Glutamatergic neuron (in vitro differentiated cells): ENCODE measurements around the gene DCAF10. TPM values are rescaled to one million over a fixed set of nuclear protein-coding genes. Genes with fewer than 3 reads are reported as not detected.
"Not testable (repeated sequence)": the region's sequence is repeated elsewhere in the genome, so short reads cannot be mapped to it uniquely, and the experiment has no call there.

Source experiments
- DNase-seq: peaks from one replicate; pipeline ENCODE4 v3.0.0; 2022
- H3K27ac Mint-ChIP-seq: one replicate; pipeline ENCODE4 v1.8.0; 2020; ENCODE audit warnings: mild to moderate bottlenecking, mixed read lengths, inconsistent platforms; ENCODE audit not compliant: unreplicated experiment
- H3K27me3 Mint-ChIP-seq: one replicate; pipeline ENCODE4 v1.8.0; 2020; ENCODE audit warnings: mild to moderate bottlenecking, moderate library complexity, mixed read lengths, inconsistent platforms; ENCODE audit not compliant: unreplicated experiment
- H3K36me3 Mint-ChIP-seq: one replicate; pipeline ENCODE4 v1.8.0; 2020; ENCODE audit warnings: mild to moderate bottlenecking, mixed read lengths, inconsistent platforms; ENCODE audit not compliant: unreplicated experiment
- H3K4me1 Mint-ChIP-seq: one replicate; pipeline ENCODE4 v1.8.0; 2020; ENCODE audit warnings: mild to moderate bottlenecking, low read depth, mixed read lengths, inconsistent platforms; ENCODE audit not compliant: unreplicated experiment
- H3K4me3 Mint-ChIP-seq: one replicate; pipeline ENCODE4 v1.8.0; 2020; ENCODE audit warnings: mild to moderate bottlenecking, mixed read lengths, inconsistent platforms; ENCODE audit not compliant: unreplicated experiment
- H3K9me3 Mint-ChIP-seq: one replicate; pipeline ENCODE4 v1.8.0; 2020; ENCODE audit warnings: mild to moderate bottlenecking, moderate library complexity, mixed read lengths, inconsistent platforms; ENCODE audit not compliant: unreplicated experiment
- CTCF ChIP-seq: fragments of 200-600 bp; sonication (generic); IDR thresholded peaks from one replicate; pipeline ENCODE4 v1.5.0; 2021; ENCODE audit not compliant: partially characterized antibody, unreplicated experiment
- total RNA-seq: library from RNA; stranded (reverse); fragmentation: NEBNext Ultra II Directional; extraction: Animal tissue kit (Norgen Biotek cat#: 25700); gene quantifications from one replicate; pipeline ENCODE4 v1.2.1, GENCODE V29; 2021; ENCODE audit not compliant: unreplicated experiment

The DCAF10 gene
- total RNA-seq, 1 donor from 2014 or later = 19.3 TPM

- H3K27me3 Mint-ChIP-seq = peaks cover 2% of the 10 kb centered on the region
- peaks cover 4% of the 10 kb centered on the region for H3K9me3 Mint-ChIP-seq
- no peaks in the 10 kb centered on the region for H3K36me3 Mint-ChIP-seq
- H3K27ac Mint-ChIP-seq = peak overlapping the region; percentile 84
- peaks cover 17% of the 10 kb centered on the region for H3K4me1 Mint-ChIP-seq
- peak overlapping the region; percentile 40 for H3K4me3 Mint-ChIP-seq
- no peak for TF ChIP-seq CTCF
- DNase-seq = peak; percentile 65
These were observed 5.7 kb downstream of the DCAF10 start for GRCh38 chr9:37806271-37806670.

- DNase-seq, H3K27me3 Mint-ChIP-seq, H3K27ac Mint-ChIP-seq, H3K4me3 Mint-ChIP-seq, H3K9me3 Mint-ChIP-seq, H3K36me3 Mint-ChIP-seq: not testable (repeated sequence)
- peaks cover 12% of the 10 kb centered on the region for H3K4me1 Mint-ChIP-seq
These were observed 9.1 kb downstream of the DCAF10 start for GRCh38 chr9:37809676-37810075.

- no peak for DNase-seq
- no peaks in the 10 kb centered on the region for H3K27me3 Mint-ChIP-seq
- H3K36me3 Mint-ChIP-seq = no peaks in the 10 kb centered on the region
- no peaks in the 10 kb centered on the region for H3K4me1 Mint-ChIP-seq
- H3K9me3 Mint-ChIP-seq = no peaks in the 10 kb centered on the region
- TF ChIP-seq CTCF = no peak
- no peak overlapping the region for H3K27ac Mint-ChIP-seq
- H3K4me3 Mint-ChIP-seq = no peak overlapping the region
These were observed 11.4 kb downstream of the DCAF10 start for GRCh38 chr9:37811906-37812476.

- DNase-seq = no peak
- H3K4me3 Mint-ChIP-seq = no peak overlapping the region
- no peaks in the 10 kb centered on the region for H3K4me1 Mint-ChIP-seq
- H3K27ac Mint-ChIP-seq = no peak overlapping the region
- no peaks in the 10 kb centered on the region for H3K27me3 Mint-ChIP-seq
- no peak for TF ChIP-seq CTCF
- H3K36me3 Mint-ChIP-seq = no peaks in the 10 kb centered on the region
- H3K9me3 Mint-ChIP-seq = no peaks in the 10 kb centered on the region
These were observed 12.3 kb downstream of the DCAF10 start for GRCh38 chr9:37812773-37813379.

GRCh38 chr9:37818849-37819248 is 18.3 kb downstream of the DCAF10 start:
- no peaks in the 10 kb centered on the region for H3K27me3 Mint-ChIP-seq
- H3K4me3 Mint-ChIP-seq = no peak overlapping the region
- H3K9me3 Mint-ChIP-seq = no peaks in the 10 kb centered on the region
- no peak overlapping the region for H3K27ac Mint-ChIP-seq
- no peak for DNase-seq
- H3K36me3 Mint-ChIP-seq = no peaks in the 10 kb centered on the region
- H3K4me1 Mint-ChIP-seq = no peaks in the 10 kb centered on the region
- no peak for TF ChIP-seq CTCF
